ENCODE results near the gene ADGRA1. TPM values are rescaled to one million over a fixed set of nuclear protein-coding genes. Genes with fewer than 3 reads are reported as not detected.

The ADGRA1 gene
- total RNA-seq, 4 donors from 2014 or later, result 0.07 to 1.0 TPM; not detected in 2

GRCh38 chr10:133097961-133098360 lies 10.2 kb downstream of the ADGRA1 start:
- H3K4me3 ChIP-seq, result no peak overlapping the region
- H3K9me3 ChIP-seq, result no peaks in the 10 kb centered on the region
- no peaks in the 10 kb centered on the region for H3K4me1 ChIP-seq
- DNase-seq, result no peak
- H3K36me3 ChIP-seq, result no peaks in the 10 kb centered on the region
- no peak overlapping the region for H3K27ac ChIP-seq
- H3K27me3 ChIP-seq, result no peaks in the 10 kb centered on the region
- intact Hi-C loops (cut with DNase I; ENCODE audit: low total_unique reads), result no loop called here
- no peak for TF ChIP-seq POLR2A (IDR thresholded peaks at IDR 0.05)
- TF ChIP-seq, protein P1, sequence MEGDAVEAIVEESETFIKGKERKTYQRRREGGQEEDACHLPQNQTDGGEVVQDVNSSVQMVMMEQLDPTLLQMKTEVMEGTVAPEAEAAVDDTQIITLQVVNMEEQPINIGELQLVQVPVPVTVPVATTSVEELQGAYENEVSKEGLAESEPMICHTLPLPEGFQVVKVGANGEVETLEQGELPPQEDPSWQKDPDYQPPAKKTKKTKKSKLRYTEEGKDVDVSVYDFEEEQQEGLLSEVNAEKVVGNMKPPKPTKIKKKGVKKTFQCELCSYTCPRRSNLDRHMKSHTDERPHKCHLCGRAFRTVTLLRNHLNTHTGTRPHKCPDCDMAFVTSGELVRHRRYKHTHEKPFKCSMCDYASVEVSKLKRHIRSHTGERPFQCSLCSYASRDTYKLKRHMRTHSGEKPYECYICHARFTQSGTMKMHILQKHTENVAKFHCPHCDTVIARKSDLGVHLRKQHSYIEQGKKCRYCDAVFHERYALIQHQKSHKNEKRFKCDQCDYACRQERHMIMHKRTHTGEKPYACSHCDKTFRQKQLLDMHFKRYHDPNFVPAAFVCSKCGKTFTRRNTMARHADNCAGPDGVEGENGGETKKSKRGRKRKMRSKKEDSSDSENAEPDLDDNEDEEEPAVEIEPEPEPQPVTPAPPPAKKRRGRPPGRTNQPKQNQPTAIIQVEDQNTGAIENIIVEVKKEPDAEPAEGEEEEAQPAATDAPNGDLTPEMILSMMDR (IDR thresholded peaks at IDR 0.05), result no peak

- intact Hi-C loops (cut with DNase I; ENCODE audit: low total_unique reads), result no loop called here
- Histone ChIP-seq H3K4me3 (no peak overlapping the region), H3K4me1 (no peaks in the 10 kb centered on the region), H3K36me3 (no peaks in the 10 kb centered on the region), H3K27ac (no peak overlapping the region), H3K9me3 (no peaks in the 10 kb centered on the region), H3K27me3 (no peaks in the 10 kb centered on the region)
- no peak for DNase-seq
- TF ChIP-seq, protein P1 (IDR thresholded peaks at IDR 0.05), result no peak
- TF ChIP-seq POLR2A (IDR thresholded peaks at IDR 0.05), result no peak
Measured at GRCh38 chr10:133098426-133099124, 10.9 kb downstream of the ADGRA1 start.

DNA sequence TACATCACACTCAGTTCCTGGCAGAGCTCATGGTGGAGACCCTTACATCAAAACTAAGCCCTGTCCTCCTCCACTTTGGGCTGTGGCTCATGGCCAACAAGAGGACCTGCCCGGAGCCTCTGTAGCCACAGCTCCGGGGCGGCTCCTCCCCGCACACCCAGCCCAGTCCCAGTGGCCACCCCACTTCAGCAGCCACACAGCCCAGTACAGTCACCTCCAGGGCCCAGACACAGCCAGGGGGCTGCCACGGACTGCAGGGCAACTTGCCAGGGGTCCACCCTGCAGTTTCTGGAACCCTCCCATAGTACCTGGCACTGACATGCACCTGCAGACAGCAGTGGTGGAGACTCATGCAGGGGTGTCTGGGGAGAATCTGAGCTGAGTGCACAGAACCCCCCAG lies 11.8 kb downstream of the ADGRA1 start:
- no peaks in the 10 kb centered on the region for H3K27me3 ChIP-seq
- H3K36me3 ChIP-seq, result no peaks in the 10 kb centered on the region
- no peaks in the 10 kb centered on the region for H3K9me3 ChIP-seq
- H3K4me3 ChIP-seq, result no peak overlapping the region
- TF ChIP-seq POLR2A (IDR thresholded peaks at IDR 0.05), result no peak
- TF ChIP-seq, protein P1 (IDR thresholded peaks at IDR 0.05), result no peak
- intact Hi-C loops (cut with DNase I; ENCODE audit: low total_unique reads), result no loop called here
- H3K4me1 ChIP-seq, result no peaks in the 10 kb centered on the region
- no peak for DNase-seq
- H3K27ac ChIP-seq, result no peak overlapping the region

- intact Hi-C loops (cut with DNase I; ENCODE audit: low total_unique reads), result no loop called here
- H3K27me3 ChIP-seq, result no peaks in the 10 kb centered on the region
- no peak overlapping the region for H3K4me3 ChIP-seq
- no peaks in the 10 kb centered on the region for H3K4me1 ChIP-seq
- no peaks in the 10 kb centered on the region for H3K36me3 ChIP-seq
- H3K9me3 ChIP-seq, result no peaks in the 10 kb centered on the region
- no peak overlapping the region for H3K27ac ChIP-seq
- no peak for DNase-seq
- no peak for TF ChIP-seq POLR2A (IDR thresholded peaks at IDR 0.05)
- TF ChIP-seq, protein P1 (IDR thresholded peaks at IDR 0.05), result no peak
Measured at GRCh38 chr10:133100186-133100585, 12.5 kb downstream of the ADGRA1 start.

DNA sequence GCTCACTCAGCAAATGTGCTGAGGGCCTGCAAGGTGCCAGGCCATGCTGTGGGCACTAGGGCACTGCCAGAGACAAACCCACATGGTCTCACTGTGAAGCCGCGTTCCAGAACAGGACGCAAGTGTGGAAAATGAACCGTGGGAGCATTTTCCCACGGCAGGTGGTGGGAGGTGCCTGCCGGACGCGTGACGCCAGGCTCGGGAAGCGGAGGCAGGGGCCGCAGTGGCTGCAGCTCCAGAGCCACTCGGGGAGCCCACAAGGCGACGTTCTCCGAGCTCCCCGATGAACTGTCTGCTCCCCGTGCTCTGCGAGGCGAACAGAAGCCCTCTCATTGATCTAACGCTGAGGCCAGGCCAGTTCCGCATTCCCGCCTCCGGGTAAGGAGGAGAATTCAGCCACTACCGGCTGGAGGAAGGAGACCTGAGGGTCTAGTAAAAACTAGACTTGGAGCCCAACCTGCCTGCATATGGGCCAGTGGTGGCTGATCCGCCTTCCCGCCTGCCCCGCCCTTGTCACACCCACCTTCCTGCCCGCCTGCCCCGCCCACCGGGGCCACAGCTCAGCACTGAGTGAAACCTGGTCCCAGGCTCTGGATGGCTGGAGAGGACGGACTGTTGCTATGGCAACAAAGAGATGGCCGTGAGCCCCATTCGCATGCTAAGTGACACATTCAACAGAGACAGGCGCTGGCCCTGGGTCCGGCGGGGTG lies 13.1 kb downstream of the ADGRA1 start:
- TF ChIP-seq, protein P1 (IDR thresholded peaks at IDR 0.05), result no peak
- no peak for TF ChIP-seq POLR2A (IDR thresholded peaks at IDR 0.05)
- intact Hi-C loops (cut with DNase I; ENCODE audit: low total_unique reads), result no loop called here

More for the DNA sequence above, 13.1 kb downstream of the ADGRA1 start:
- no peaks in the 10 kb centered on the region for H3K4me1 ChIP-seq
- no peaks in the 10 kb centered on the region for H3K36me3 ChIP-seq
- no peaks in the 10 kb centered on the region for H3K9me3 ChIP-seq
- no peak for DNase-seq
- H3K27ac ChIP-seq, result no peak overlapping the region
- no peak overlapping the region for H3K4me3 ChIP-seq
- no peaks in the 10 kb centered on the region for H3K27me3 ChIP-seq
